ENCODE measurements around the gene KPTN.

The KPTN gene

GRCh38 chr19:47428177-47428894 lies 55.7 kb downstream of the KPTN start:
- H3K4me3 Mint-ChIP-seq = no peak overlapping the region
- ATAC-seq = peak; percentile 89
- no peaks in the 10 kb centered on the region for H3K9me3 Mint-ChIP-seq
- peaks cover 62% of the 10 kb centered on the region for H3K27me3 Mint-ChIP-seq
- peak; percentile 95 to 96 for DNase-seq
- H3K27ac Mint-ChIP-seq = no peak overlapping the region
- H3K4me1 Mint-ChIP-seq = peaks cover 32% of the 10 kb centered on the region

GRCh38 chr19:47427241-47428176 lies 56.5 kb downstream of the KPTN start:
- Mint-ChIP-seq H3K4me3 (no peak overlapping the region), H3K9me3 (no peaks in the 10 kb centered on the region), H3K27ac (no peak overlapping the region), H3K27me3 (peaks cover 71% of the 10 kb centered on the region), H3K4me1 (peaks cover 32% of the 10 kb centered on the region)
- ATAC-seq (peak; percentile 62), DNase-seq (peak; percentile 78 to 82)
